HG02973 (cell line): ENCODE results near the gene MYOM3.

Experiments used
- ATAC-seq: cut with Tn5 transposase; IDR thresholded peaks from one replicate; pipeline ENCODE4 v1.9.1; 2021; ENCODE audit warnings: moderate library complexity; ENCODE audit not compliant: unreplicated experiment

The MYOM3 gene

DNA sequence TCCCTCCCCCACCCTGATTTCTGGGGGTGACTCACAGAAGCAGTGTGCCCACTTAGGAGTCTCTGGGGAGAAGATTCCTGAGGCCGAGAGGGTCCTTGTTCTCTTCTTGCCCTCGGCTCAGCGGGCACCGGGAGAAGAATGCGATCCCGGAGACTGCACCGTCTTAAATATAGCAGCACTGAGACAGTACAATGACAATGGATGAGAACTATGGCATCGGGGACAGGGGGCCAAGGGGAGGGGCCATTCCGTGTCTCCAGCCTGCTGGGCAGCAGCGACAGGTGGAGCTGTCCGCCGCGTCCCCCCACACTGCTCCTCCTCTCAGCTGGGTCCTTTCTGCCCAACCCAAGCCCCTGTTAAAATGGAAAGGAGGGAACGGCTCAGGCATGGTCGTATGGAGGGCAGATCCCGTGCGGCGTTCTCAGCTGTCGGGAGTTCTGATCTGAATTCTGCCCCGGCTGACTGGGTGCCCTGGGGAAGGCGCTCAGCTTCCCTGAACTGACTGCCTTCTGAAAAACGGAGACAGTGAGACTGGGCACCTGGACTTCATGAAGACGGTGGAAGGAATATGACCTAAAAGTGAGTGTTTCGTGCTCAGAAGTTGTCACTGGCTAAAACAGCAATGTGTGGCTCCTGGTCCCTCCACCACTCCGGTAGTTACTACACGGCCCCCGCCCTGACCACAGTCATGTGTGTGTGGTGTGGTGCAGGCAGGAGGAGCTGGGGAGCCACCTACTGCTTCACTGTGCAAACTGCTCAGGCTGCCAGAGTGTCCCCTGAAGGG lies at the start of gene MYOM3:
Gene MYOM3 (minus strand): TSS at position 140 of the 784 bp plus-strand sequence. CDS start 3,499 bp downstream, outside the sequence.
- no peak for ATAC-seq

DNA sequence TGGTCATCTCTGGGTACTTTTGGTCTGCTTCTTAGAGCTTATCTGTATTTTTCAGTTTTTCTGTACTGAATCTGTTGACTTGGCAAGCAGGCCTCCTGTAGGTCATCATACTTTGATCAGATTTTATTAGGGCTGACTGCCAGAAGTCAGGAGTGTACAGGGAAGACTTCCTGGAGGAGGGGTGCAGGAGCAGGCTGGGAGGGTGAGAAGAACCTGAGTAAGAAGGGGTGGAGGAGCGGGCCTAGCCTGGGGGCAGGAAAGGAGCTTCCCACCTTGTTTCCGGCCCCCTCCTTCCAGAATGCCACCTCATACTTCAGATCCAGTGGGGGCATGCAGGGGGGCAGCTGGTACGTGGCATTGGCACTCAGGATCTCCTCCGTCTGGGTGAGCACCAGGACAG lies 49.3 kb upstream of the MYOM3 start:
- ATAC-seq: no peak

DNA sequence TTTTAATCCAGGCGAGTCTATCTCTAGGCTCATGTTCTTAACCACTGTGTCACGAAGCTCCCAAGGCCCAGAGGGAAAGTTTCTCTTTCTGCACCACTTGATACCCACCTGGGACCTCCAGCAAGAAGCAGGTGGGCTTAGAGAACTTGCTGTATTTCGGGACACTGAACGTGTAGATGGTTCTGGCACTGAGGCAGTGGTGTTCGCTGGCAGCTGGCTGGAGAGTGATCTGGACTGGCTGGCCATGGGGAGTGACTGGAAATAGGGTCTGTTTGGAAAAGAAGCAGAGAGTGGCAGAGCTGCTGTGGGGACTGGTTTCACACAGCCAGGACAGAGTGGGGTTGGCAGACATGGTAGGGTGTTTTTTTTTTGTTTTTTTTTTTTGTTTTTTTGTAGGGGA lies 47.4 kb upstream of the MYOM3 start:
- ATAC-seq: no peak

DNA sequence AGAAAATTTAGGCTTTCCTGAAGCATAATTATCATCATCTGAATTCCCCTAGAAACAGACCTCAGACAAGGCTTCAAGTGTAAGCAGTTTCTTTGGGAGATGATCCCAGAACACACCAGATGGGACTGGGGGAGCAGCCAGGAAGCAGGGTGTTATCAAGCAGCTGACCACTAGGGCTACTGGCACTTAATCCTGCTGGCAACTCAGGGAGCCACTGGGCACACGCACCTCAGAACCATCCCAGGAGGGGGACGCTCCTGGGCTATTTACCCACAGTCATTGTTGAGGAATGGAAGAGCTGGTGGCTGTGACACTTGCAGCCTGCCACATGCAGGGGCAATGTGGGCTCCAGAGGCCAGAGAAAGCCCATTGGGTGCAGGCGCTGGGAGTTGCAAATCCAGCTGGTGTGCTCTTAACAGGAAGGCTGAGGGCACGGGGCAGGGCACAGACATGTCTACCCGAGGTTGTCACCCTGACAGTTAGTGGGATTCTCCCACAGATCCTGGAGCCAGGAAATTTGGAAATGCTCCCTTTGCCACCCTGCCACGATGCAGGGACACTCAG lies 46.1 kb upstream of the MYOM3 start:
- no peak for ATAC-seq

DNA sequence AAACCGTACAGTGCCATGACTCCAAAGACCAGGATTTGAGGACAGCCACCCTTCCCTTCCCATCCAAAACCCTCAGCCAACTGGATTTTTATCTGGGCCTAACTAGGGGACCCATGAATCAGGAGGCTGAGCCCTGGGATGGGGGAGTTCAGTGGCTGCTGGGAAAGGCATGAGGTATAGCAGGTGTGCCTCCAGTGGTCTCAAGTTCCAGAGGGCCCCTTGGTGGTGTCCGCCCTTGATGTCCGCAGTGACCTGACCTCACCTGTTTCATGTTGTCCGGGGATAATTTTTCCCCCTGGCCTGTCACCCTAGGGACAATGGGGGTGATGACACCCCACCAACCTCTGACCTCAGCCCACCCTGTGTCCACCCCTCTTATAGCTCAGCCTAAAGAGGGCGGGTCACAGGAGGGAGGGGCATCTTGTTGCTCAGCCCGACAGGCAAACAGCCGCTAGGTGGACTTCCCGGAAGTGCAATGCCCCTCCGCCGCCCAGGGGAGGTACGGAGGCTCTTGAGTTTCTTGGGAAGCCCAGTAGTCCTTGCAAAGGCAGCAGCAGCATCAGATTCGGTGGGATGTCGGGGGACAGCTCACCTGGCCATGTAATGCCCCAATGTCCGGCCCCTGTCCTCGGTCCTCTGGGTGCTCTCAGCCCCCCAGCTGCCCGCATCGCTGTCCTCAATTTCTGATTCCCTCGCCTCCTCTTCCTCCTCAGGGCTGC lies 44.8 kb upstream of the MYOM3 start:
- no peak for ATAC-seq

DNA sequence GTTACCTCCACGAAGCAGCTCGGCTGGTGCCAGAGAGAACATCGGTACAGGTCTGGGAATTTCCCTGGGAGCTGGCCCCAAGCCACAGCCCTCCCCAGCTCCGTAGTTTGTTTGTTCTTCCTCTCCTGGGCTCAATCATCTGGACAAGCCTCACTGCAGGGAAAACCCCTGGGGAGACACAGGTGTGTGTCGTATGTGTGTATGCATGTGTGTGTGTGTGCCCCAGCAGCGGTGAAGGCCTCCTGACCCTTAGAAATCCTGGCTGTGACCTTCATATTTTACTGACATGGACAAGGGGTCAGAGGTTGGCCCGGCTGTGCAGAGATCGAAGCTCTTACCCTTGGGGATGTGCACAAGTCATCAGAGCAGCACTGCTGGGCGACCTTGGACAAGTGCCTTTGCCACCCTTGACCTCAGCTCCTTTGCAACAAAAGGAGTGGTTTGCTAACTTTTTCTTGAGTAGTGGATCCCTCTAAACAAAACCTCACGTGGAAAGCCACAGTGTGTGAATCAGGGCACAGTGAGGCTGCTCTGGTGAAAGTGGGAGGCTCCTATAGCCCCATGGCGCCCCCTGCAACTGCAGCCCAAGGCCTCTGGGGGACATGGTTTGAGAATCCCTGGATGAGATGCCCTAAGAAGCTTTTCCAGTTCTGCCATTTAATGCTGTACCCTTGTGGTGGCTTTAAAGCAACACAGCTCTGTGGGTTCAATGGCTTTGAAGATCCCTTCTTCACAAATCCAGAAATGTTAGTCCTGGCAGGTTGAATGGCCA lies 43.3 kb upstream of the MYOM3 start:
- ATAC-seq: no peak

DNA sequence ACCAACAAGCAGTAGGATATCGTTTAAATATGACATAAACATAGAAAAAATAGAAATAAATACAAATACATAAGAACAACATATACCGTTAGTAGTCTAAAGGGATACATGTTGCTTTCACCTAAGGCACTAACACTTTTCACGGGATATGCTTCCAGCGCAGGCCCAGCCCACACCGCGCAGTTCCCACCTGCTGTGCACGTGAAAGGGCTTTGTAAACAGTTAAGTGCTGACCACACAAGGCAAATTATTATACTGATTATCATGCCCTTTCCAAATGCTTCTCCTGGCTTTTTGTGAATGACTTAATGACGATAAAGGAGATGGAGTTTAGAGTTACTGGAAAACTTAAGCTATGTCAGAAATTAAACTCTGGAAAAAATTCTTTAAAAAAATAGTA lies 42.3 kb upstream of the MYOM3 start:
- ATAC-seq: no peak

DNA sequence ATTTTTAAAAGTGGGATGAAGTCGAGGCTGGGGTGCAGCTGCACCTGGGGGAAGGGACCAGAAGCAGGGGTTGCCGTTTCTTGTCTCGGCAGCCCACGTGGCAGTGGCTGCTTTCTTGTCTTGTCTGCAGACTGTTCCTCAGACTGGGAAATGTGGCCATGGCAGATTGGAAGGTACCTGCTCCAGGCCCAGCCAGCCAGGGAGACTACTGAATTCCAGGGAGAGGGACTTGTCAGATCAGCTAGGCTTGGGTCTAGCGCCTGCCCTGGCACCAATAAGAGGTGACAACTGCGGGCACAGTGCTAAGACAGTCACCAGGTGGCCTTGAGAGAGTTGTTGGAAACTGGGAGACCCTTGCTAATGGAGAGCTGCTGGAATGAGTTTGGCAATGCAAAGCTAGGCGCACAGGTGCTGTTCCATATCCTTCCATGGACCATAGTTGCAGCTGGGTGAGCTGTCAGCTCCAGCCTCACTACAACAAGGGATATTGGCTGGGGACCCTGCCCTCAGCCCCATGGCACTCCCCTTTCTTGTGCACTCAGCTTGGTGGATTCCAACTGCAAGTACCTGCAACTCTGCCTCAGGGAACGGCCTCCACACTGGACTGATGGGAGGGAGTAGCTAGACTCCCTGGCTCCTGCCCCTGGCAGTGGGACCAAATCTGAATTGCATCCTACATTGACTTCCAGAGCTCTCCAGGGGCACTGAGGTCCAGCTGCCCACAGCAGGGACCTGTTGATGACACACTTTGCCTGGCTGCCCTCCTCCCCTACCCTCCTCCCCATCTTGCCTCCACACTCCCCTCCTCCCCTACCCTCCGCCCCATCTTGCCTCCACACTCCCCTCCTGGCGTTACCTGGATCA lies 40.9 kb upstream of the MYOM3 start:
- ATAC-seq: no peak

DNA sequence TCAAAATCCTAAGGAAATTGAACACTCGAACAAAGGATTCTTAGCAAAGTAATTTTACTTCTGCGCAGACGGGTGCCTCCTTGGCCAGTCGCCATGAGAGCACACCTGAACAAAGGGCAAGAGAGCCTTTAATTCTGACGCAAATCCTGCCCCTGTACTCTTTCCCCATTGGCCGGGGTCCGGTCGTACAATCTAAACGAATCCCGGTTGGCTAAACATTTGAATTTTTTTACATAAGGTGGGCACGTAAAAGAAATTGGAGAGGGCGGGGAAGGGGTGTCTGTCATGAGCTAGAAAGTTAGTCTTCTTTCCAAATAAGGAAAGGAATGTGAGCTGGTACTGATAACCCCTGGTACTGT lies 39.2 kb upstream of the MYOM3 start:
- no peak for ATAC-seq

DNA sequence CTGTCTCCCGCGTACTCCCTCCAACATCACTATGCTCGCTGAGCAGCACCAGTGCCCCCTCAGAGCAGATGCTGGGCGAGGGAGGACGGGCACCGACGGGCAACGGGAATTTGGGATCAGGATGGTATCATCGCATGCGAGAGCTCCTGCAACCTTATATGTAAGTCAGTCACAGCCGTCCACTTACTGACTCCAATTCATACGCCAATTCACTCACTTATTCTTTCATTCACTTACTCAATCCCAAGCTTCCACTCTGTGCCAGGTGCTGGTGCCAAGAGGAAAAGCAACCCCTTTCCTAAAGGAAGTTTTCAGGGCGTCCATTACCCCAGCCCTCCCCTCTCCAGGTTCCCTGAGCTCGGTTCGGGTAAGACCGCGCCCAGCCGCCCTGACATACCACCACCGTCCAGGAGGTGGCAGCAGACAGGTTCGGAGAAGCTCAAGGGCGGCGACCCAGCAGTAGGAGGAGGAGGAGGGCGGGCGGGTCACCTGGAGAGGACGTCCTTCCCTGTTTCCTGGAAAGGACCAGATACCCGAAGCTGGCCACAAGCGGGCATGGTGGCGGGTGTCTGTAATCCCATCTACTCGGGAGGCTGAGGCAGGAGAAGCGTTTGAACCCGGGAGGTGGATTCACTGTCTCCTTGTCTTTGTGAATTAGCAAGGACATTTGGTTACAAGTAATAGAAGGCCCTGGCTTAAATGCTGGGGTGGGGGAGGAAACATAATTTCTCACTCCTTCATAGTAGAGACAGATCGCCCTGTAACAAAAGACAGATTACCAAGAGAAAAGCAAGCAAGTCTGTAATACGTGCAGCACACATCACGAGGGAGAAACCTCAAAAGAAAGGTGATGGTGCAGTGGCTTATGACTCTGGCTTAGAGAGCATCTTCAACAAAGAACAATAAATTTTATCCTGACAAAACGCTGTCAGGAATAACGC lies 38.6 kb upstream of the MYOM3 start:
- ATAC-seq: no peak

DNA sequence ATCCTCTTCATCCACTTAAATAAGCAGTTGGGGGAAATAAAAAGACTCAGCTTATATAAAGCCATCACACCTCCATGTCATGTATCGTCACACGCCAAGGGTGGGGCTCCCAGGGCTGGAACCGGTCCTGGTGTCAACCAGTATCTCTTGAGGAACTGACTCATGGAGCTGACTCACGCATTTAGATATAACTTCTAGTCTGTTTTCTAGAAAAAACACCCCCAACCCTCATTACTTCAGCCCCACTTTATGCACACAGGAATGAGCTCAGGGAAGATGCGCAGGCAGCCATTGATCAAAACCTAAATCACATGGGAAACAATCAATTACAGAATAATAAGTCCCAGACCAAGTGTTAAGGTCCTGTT lies 37.9 kb upstream of the MYOM3 start:
- no peak for ATAC-seq

DNA sequence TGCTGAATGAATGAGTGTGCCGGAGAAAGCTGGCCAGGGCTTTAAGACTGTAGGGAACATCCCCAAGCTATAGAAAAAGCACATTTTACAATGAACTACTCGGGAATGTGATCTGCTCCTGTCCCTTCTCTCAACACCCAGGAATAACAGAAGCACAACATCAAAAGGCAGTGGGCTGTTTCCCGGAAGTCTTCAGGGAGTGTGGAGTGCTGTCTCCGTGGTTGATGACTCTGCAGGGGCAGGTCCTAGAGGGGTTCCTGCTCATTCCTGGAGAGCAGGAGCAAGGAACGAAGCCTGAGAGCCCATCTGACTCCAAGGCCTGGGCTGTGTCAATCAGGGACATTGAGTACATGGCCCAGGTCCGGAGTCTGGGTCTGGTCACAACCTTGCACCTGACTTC lies 35.9 kb upstream of the MYOM3 start:
- no peak for ATAC-seq

DNA sequence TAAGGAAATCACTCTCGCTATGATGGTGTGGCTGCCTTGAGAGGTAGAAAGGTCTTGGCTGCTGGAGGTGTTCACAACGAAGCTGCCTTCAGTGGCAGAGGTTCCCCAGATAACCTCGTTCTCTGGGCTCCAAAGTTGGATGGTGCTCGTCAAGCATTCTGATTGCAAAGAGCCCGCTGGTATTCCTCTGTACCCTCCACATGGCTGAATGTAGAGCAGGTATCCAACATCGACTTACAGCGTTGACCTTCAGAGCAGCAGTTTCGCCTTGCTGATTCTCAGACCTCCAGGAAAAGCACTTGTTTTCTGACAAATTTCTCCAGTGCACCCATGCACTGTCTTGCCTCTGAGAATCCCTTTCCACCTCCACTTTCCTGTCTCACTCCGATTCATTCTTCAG lies 35.3 kb upstream of the MYOM3 start:
- no peak for ATAC-seq

DNA sequence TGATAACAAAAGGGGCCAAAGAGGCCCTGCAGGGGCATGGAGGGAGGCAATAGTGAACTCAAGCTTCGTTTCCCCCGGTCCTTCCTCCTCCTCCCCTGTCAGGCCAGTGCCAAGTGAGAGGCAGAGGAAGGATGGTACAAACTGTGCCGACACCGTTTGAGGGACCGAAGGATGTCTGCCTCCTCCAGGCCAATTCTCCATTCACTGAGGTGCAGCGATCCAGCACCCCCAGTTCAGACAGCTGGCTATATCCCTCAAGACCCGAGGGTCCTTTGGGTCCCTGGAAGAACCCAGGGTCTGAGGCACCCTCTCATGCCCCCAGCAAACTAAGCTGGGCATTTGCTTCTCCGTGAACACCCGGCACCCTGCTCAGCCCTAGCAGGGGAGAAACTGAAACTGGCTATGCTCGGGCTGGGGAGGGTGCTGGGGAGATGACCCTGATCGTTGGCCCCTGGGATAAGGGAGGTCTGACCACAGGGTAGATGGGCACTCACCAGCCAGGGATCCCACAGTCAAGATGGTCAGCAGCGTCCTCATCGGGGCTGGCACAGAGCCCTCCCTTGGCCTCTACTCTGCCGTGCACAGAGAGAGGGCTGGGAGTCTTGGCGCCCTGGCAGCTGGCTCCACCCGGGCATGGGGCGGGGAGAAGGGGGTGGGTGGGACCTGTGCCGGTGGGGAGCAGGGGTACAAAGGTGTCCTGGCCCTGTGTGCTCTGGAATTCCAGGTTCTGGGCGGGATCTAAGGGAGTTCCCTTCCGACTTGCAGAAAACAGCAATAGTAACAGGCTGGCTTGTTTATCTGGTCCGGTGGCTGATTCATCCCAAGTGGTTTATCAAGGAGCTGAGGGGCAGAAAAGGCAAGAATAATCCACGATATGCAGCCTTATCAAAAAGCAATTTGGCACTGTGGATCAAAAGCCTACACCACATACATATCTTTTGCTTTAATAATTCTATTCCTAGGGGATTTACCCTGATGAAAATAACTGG lies 30.9 kb upstream of the MYOM3 start, which contains the start of gene IL22RA1:
Gene IL22RA1 (minus strand): TSS at position 595 of the 989 bp plus-strand sequence. CDS start 58 bp downstream, at position 537.
- no peak for ATAC-seq

DNA sequence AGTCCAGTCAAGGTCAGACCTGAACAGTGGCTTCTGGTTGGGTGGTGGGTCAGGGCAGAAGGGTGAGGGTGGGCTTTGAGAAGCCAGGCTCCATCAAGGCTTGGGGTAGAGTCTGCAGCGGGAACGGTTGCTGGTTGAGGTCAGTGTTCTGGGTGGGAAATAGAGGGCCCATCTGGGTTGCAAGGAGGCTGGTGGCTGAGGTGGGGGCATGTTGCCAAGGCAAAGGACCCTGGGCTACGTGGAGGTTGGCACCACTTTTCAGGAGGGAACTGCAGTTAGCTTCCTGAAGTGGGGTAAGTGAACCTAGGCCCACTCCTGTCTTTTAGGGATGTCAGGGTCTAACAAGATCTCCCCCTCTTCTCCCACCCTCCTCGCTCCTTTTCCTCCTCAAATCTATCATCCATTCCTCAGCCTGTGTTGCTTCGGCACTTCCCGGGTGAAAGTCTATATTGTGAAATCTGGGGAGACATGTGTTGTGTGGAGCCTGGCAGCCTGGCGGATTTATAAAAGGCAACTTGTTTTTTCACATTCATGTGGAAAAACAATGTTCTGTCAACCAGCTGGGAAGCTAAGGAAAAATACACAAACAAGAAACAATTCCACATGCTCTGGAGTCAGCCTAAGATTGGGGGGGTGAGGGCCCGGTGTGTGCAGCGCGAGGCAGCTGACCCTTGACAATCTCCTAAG lies 29.5 kb upstream of the MYOM3 start:
- no peak for ATAC-seq

DNA sequence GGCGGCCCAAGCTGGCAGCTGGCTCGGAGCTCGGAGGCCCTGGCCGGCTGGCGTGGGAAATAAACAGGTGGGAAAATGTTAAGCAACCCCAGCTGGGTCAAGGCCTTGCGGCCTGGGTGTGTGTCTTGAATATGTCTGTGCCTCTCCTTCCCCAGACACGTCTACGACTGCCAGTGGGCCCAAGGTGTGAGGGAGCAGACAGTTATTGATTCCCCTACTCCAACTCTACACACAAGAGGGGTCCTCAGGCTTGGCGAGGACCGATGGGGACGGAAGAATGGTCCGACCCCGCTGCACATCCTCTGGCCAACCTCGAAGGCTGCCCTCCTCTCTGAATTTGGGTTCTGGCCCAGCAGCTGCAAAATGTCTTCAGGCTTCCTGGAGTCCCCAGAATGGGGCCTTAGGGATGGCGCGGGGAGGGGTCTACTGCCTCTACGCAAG lies 28.8 kb upstream of the MYOM3 start:
- ATAC-seq: no peak

DNA sequence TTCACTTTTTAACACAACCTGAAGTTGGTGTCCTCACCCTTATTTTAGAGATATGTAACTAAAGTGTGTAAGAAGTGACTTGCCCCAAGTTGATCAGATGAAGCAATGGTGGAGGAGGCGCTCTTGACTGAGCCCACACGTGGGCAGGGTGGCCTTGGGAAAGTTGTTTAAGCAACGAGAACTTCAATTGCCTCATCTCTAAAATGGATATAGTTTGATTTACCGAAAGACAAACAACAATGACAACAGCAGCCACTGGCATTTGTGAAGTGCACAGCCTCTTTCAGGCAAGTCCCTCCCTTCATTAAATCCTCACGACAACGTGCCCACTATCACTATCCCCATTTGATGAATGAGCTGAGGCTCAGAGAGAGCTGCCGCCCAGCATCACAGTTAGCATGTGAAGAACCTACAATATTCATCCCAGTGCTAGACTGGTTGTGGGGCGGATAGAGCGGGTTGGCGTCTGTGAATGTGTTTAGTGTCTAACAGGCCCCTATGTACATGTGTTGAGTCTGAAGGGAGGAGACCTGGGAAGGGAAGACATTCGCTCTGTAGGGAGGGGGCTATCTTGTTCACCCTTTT lies 28.0 kb upstream of the MYOM3 start:
- ATAC-seq: no peak
